GM19193 (cell line): ENCODE measurements around the gene MARCHF10.

Source experiments
- POLR2A ChIP-seq: IDR thresholded peaks from 4 replicates; pipeline ENCODE4 v1.6.1; 2011; ENCODE audit not compliant: insufficient read depth, insufficient read length; ENCODE audit errors: extremely low read depth

MARCHF10 gene

DNA sequence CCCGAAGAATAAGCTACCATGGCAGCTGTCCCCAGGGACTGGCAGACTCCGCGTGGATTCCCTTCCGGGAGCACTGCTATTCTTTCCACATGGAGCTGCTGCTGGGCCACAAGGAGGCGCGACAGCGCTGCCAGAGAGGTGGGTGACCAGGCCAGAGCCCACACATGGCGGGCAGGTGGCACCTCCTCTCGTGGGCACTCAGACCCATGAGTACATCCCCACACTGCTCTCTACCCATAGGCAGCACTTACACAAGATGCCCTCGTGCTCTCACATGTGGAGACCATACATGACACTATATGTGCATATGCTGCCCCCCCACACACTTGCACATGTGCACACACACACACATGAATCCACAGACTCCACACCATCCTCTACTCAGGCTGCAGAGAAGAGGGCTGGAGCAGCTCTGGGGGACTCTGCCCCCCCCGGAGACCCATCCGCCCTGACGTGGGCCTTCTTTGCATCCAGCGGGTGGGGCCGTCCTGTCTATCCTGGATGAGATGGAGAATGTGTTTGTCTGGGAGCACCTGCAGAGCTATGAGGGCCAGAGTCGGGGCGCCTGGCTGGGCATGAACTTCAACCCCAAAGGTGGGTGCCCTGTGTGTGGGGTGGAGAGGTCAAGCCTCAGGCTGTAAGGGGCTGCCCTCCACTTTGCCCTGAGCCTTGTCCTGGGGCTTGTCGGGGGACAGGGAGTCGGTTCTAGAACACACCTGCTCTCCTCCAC lies 117.8 kb downstream of the MARCHF10 start:
- no peak for TF ChIP-seq POLR2A

DNA sequence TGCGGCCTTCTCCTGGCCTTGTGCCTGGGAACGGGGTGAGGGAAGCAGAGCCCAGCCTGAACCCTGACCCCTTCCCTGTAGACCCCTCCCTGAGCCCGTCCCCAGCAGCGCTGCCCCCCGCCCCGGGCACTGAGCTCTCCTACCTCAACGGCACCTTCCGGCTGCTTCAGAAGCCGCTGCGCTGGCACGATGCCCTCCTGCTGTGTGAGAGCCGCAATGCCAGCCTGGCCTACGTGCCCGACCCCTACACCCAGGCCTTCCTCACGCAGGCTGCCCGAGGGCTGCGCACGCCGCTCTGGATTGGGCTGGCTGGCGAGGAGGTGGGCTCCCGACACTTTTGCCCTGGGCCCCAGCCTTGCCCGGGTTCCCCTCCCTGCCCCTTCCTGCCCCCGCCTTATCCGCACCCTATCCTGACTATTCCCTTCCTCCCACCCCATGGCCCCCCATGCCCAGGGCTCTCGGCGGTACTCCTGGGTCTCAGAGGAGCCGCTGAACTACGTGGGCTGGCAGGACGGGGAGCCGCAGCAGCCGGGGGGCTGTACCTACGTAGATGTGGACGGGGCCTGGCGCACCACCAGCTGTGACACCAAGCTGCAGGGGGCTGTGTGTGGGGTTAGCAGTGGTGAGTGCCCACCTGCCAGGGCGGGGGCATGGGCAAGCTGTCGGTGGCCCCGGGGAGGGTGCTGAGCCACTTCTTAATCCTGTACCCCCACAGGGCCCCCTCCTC lies 118.5 kb downstream of the MARCHF10 start:
- no peak for TF ChIP-seq POLR2A

DNA sequence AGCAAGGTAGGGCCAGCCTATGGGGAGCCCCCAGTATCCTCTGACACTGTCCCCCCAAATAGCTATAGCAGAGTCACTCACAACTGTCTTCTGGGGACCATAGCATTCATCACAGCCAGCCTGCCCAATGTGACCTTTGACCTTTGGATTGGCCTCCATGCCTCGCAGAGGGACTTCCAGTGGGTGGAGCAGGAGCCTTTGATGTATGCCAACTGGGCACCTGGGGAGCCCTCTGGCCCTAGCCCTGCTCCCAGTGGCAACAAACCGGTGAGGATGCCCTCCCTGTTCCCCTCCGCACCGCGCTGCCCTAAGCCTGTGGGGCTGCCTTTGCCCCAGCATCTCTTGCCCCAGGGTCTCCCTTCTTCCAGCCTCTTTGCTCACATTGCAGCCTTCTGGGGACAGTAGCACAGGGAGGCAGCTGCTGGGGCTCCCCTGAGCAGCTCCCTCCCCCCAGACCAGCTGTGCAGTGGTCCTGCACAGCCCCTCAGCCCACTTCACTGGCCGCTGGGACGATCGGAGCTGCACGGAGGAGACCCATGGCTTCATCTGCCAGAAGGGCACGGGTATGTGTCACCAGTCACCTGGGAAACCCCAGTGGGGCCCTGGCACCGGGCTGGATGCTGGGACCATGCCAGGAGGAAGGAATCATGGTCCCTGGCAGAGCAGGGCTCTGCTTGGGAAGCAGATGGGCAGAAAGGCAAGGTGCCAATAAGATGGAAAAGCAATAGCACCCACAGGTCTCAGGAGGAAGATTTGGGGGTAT lies 119.5 kb downstream of the MARCHF10 start:
- TF ChIP-seq POLR2A = no peak

DNA sequence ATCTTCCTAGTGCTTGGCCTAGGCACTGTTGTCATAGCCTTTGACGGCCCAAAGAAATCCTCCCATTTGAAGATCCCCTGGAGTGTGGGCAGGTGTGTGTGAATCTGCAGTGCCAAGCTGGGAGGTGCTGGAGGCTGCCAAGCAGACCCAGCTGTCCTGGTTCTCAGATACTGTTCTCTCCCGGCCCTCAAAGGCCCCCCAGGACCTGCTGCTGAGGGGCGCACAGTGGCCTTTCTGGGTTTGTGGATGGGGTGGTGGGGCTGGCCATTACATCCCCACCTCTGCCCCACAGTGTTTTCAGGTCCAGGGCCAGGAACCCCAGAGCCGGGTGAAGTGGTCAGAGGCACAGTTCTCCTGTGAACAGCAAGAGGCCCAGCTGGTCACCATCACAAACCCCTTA lies 120.1 kb downstream of the MARCHF10 start:
- no peak for TF ChIP-seq POLR2A

DNA sequence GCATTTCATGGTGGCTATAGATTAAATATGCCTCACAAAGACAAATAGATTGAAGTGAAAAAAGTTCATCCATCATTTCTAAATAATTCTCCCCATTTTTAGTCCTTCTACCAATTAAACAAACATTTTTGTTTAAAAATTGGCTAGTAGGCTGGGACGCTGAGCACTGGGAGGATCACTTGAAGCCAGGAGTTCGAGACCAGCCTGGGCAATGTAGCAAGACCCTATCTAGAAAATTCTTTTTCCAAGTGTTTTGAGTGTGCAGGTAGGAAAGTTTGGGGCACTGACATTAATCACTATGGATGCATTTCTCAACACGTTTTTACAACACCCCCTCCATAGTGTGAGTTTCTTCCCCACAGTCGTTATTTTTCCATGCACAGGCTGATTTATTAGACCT lies 123.9 kb downstream of the MARCHF10 start:
- no peak for TF ChIP-seq POLR2A

DNA sequence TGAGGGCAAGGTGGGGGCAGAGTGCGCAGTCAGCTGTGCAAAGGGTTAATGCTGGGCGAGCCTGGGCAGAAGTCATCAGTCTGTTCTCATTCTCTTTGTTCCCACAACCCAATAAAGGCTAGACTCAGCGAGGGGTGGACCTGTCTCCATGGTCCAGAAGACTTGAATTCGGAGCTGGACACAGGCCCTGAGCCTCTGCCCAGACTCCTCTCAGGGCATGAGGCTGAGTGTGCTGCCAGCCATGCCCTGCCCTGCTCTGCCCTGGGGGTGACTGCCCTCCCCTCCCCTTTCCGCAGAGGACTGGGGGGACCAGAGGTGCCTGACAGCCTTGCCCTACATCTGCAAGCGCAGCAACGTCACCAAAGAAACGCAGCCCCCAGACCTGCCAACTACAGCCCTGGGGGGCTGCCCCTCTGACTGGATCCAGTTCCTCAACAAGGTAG lies 126.2 kb downstream of the MARCHF10 start:
- no peak for TF ChIP-seq POLR2A

DNA sequence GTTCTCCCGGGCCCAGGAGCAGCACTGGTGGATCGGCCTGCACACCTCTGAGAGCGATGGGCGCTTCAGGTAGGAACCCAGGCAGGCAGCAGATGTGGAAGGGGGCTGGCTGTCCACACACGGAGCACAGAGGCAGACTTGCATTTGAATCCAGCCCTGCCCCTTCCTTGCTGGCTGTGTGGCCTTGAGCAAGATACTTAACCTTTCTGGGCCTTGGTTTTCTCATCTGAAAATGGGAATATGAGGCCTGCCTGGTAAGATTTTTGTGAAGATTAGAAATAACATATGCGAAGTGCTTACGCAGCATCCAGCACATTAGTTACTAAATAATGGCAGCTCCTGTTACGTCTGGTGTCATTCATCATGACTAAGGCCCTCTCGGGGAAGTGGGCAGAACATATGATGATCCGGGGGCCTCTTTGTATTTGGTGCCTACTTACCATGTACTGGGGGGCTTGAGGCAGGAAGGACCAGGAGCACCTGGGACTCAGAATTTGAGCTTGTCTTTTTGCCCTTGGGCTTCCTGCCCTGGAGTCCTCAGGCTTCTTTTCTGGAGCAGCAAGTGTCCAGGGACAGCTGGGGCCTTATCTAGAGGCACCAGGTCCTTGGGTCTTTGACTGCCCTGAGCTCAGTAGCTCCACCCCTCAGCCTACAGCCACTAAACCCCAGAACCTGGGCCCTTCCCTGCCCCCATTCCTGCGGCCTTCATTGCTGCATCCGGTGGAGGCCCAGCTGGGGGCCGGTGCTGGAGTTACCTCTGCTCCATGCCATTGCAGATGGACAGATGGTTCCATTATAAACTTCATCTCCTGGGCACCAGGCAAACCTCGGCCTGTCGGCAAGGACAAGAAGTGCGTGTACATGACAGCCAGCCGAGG lies 126.8 kb downstream of the MARCHF10 start:
- no peak for TF ChIP-seq POLR2A

DNA sequence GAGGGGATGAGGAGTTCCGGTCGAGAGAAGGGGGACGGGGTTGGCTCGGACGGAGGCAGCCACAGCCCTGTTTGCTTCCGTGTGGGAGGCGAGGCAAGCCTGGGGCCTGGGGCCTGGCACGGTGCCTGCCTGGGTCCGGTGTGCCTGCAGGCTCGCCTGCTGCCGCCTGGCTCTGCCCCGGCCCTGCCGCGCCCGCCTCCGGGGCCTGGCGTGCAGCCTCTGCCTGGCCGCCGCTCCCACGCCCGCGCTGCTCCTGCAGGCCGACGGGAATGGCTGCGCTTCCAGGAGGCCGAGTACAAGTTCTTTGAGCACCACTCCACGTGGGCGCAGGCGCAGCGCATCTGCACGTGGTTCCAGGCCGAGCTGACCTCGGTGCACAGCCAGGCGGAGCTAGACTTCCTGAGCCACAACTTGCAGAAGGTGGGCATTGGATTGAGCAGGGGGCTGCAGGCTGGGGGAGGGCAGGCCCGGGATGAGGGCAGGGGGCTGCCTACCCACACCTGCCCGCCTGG lies 127.5 kb downstream of the MARCHF10 start:
- no peak for TF ChIP-seq POLR2A

DNA sequence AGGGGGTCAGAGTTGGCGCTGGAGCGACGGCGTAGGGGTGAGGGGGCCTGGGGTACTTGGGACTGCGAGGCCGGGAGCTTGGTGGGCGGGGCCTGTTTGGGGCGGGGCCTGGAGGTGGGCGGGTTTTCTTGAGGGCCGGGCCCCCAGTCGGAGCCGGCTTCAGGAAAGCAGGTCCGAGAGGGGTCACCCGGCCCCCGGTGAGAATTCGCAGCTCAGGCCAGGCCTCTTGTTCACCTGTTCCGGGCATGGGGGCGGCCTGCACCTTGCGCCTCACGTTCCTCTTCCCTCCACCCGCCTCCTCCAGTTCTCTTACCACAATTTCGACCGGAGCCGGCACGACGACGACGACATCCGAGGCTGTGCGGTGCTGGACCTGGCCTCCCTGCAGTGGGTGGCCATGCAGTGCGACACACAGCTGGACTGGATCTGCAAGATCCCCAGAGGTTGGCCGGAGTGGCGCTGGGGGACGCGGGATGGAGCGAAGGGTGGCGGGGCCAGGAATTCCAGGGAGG lies 128.2 kb downstream of the MARCHF10 start:
- TF ChIP-seq POLR2A = no peak

DNA sequence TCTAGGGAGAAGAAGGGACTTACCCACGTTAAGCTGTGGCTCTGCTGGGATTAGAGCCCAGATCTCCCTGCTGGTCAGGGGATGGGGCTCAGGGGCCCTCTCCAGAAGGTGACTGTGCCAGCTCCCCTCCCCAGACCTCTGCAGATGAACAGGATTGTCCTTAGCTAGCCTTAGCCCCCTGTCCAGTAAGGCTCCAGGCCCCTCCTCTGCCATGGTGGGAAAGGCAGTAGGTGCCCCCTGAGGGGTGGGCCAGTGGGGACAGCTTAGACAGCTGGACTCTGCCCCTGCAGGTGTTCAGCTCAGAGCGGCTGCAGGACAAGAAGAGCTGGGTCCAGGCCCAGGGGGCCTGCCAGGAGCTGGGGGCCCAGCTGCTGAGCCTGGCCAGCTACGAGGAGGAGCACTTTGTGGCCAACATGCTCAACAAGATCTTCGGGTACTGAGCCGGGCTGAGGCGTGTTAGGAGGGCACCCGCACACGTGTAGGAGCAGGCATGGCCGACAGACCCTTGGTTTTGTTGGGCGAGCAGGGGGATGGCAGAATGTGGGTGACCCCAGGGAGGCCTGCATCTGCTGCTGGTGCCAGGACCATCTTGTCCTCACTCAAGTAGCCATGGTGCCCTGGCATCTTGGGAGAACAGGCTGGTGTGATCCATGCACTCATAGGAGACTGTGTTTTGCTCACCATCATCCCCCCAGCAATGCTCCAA lies 129.7 kb downstream of the MARCHF10 start:
- no peak for TF ChIP-seq POLR2A

DNA sequence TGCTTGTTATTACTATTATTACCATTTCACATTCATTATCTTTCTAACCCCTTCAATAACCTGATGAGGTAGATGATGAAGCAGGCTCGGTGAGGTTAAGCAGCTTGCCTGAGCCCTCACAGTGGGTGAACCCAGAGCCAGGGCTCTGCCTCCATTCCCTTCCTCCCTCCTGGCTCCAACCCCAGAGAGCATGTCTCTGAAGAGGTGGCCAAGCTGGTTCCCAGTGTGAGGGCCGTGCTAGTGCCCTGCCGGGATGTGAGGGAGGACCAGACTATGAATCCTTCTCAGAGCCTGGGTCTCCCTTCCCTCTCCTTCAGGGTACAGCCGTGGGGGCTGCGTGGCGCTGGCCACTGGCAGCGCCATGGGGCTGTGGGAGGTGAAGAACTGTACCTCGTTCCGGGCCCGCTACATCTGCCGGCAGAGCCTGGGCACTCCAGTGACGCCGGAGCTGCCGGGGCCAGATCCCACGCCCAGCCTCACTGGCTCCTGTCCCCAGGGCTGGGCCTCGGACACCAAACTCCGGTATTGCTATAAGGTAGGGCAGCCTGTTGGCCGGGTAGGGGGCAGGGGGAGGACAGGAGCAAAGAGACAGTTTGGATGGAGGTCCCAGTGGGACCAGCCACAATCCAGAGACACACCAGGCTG lies 131.0 kb downstream of the MARCHF10 start:
- no peak for TF ChIP-seq POLR2A

DNA sequence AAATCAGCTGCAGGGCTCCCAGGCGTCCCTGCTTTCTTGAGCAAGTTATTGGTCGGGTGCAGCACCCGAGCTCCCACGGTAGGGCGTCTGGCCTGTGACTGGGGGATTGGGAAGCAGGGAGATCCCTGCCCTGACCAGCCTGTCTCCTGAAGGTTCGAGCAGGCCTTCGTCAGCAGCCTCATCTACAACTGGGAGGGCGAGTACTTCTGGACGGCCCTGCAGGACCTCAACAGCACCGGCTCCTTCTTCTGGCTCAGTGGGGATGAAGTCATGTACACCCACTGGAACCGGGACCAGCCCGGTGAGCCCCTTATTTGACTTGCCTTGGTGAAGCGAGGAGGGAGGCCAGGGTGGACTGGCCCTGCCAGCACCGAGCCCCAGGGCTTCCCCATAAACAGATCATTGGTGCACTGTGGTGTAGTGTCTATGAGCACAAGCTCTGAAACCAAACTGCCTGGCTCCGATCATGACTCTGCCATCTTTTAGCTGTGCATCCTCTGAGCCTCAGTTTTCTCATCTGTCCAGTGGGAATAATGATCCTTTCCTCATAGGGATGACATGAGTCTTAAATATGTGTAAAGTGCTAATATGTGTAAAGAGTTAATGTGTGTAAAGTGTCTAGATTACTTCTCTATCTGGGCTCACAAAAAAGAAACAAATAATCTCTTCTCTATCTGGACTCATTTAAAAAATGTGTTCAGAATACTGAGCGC lies 131.7 kb downstream of the MARCHF10 start:
- TF ChIP-seq POLR2A = no peak
